ENCODE data around the gene SLC51B. TPM values are rescaled to one million over a fixed set of nuclear protein-coding genes. Genes with fewer than 3 reads are reported as not detected.

SLC51B gene
- total RNA-seq, 3 donors from 2014 or later, result not detected

DNA sequence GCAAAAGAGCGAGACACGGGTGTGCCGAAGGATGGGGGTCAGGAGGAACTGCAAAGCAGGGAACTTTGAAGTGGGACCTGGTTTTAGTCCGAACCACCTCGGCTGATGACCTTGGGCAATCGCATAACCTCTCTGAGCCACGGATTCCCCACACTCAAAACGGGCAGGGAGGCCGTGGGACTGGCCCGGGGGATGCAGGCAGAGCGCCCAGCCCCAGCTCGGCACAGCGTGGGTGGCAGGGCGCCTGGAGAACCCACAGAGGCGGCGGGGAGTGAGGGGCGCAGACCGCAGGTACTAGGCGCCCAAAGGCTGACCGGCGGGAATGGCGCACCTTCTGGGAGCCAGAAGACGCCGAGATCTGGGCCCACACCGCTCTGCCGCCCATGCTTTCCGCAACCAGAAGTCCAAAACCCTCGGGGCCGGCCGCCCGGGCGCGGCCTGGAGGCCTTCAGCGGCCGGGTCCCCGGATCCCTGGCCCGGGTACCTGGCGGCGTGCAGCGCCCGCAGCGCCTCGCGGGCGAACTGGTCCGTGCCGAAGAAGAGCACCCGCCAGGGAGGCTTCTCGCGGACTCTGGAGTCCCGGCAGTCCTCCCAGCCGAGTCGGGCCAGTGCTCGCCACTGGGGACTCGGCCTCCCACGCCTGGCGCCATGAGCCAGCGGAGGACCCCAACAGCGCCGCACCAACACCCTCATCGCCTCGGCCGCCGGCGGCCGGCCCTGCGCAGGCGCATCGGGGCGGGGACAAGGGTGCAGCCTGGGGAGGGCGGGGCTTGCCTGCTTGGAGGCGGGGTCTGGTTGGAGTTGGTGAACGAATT is 16.1 kb upstream of the SLC51B start, which contains the start of gene MTFMT:
Gene MTFMT (minus strand): TSS at position 719 of the 815 bp plus-strand sequence. CDS start 26 bp downstream, at position 693.
- intact Hi-C loops (cut with DNase I; ENCODE audit: low total_unique reads), result no loop called here
- TF ChIP-seq POLR2AphosphoS5 (IDR thresholded peaks at IDR 0.05) (peak; percentile 82 to 94 (median 93)), POLR2A (IDR thresholded peaks at IDR 0.05) (peak; percentile 90)
- TF ChIP-seq, protein P1, sequence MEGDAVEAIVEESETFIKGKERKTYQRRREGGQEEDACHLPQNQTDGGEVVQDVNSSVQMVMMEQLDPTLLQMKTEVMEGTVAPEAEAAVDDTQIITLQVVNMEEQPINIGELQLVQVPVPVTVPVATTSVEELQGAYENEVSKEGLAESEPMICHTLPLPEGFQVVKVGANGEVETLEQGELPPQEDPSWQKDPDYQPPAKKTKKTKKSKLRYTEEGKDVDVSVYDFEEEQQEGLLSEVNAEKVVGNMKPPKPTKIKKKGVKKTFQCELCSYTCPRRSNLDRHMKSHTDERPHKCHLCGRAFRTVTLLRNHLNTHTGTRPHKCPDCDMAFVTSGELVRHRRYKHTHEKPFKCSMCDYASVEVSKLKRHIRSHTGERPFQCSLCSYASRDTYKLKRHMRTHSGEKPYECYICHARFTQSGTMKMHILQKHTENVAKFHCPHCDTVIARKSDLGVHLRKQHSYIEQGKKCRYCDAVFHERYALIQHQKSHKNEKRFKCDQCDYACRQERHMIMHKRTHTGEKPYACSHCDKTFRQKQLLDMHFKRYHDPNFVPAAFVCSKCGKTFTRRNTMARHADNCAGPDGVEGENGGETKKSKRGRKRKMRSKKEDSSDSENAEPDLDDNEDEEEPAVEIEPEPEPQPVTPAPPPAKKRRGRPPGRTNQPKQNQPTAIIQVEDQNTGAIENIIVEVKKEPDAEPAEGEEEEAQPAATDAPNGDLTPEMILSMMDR (IDR thresholded peaks at IDR 0.05), result no peak

DNA sequence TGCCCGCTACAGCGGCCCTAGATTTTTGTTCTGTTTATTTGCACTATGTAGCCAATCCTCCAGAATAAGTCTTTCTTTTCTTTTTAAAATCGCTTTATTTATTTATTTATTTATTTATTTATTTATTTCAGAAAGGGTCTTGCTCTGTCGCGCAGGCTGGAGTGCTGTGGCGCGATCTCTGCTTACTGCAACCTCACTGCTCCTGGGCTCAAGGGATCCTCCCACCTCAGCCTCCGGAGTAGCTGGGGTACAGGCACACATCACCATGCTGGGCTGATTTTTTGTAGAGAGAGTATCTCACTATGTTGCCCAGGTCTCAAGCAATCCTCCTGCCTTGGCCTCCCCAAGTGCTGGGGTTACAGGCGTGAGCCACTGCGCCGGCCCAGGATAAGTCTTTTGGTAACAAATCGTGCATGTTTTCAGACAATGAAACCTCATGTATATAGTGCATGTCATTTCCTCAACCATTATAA is 15.4 kb upstream of the SLC51B start:
- no peaks in the 10 kb centered on the region for H3K9me3 ChIP-seq
- H3K27ac ChIP-seq, result peak overlapping the region in 1 of 2 donors; percentile 74
- intact Hi-C loops (cut with DNase I; ENCODE audit: low total_unique reads), result loop anchor here (10.0 kb wide), 1 partner anchor 65 kb away; no protein-coding TSS in a partner anchor
- H3K4me1 ChIP-seq, result peaks cover 0 to 7% of the 10 kb centered on the region in 2 donors
- no peak for TF ChIP-seq POLR2A (IDR thresholded peaks at IDR 0.05)
- TF ChIP-seq, protein P1 (IDR thresholded peaks at IDR 0.05), result no peak
- no peak for TF ChIP-seq POLR2AphosphoS5 (IDR thresholded peaks at IDR 0.05)
- H3K4me3 ChIP-seq, result peak overlapping the region; percentile 87 to 99 (median 88)
- no peak for DNase-seq (ENCODE audit: low spot score in 2 of 2)
- H3K27me3 ChIP-seq, result no peaks in the 10 kb centered on the region
- H3K36me3 ChIP-seq, result no peaks in the 10 kb centered on the region

More for the DNA sequence above, 16.1 kb upstream of the SLC51B start, which contains the start of gene MTFMT:
- peak within 1 kb of the TSS; percentile 51 to 74 for H3K27ac ChIP-seq
- DNase-seq (ENCODE audit: low spot score in 2 of 2), result peak; percentile 80 to 90
- peak within 1 kb of the TSS; percentile 87 to 99 (median 88) for H3K4me3 ChIP-seq
- H3K4me1 ChIP-seq, result peaks cover 0 to 7% of the 10 kb centered on the region in 2 donors
- H3K9me3 ChIP-seq, result no peaks in the 10 kb centered on the region
- no peaks in the 10 kb centered on the region for H3K36me3 ChIP-seq
- no peaks in the 10 kb centered on the region for H3K27me3 ChIP-seq

DNA sequence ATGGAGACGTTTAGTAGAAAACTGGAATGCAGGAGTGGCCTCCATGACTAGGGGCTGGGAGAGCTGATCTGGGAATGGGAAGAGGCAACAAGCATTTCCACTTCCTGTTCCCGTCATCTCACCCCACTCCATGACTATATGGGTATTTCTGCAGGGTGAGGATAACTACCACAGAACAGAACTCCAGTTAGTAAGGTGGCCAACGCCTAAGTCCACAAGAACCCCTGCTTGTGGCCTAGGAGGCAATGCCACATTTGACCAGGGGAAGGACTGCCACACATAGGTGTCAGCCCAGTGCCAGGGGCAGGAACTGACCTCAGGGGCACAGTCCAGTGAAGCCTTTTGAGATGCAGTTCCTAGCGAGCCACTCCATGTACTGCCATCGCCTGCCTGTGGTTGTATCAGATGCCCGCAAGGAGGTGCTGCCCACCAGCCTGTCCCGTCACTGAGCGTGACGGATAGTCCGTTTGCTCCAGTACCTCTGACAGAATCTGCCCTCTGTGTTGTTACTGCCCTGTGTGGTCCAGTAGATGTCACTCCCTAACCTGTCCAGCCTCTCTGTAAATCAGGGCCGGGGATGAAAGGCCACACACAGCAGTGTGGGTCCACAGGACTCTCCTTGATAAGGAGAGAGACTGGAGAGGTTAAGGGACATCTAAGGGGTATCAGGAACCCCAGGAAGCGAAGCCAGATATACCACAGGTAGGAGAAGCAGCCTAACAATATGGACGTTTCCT is 12.2 kb upstream of the SLC51B start:
- peaks cover 0 to 7% of the 10 kb centered on the region in 2 donors for H3K4me1 ChIP-seq
- TF ChIP-seq POLR2AphosphoS5 (IDR thresholded peaks at IDR 0.05), result no peak
- no peak for TF ChIP-seq POLR2A (IDR thresholded peaks at IDR 0.05)
- TF ChIP-seq, protein P1 (IDR thresholded peaks at IDR 0.05), result peak in 2 of 3 donors; percentile 36 to 48
- intact Hi-C loops (cut with DNase I; ENCODE audit: low total_unique reads), result loop anchor here (10.0 kb wide), 1 partner anchor 62 kb away; no protein-coding TSS in a partner anchor
- H3K27ac ChIP-seq, result no peak overlapping the region
- DNase-seq (ENCODE audit: low spot score in 2 of 2), result no peak
- H3K4me3 ChIP-seq, result no peak overlapping the region
- H3K27me3 ChIP-seq, result no peaks in the 10 kb centered on the region
- no peaks in the 10 kb centered on the region for H3K9me3 ChIP-seq
- no peaks in the 10 kb centered on the region for H3K36me3 ChIP-seq

DNA sequence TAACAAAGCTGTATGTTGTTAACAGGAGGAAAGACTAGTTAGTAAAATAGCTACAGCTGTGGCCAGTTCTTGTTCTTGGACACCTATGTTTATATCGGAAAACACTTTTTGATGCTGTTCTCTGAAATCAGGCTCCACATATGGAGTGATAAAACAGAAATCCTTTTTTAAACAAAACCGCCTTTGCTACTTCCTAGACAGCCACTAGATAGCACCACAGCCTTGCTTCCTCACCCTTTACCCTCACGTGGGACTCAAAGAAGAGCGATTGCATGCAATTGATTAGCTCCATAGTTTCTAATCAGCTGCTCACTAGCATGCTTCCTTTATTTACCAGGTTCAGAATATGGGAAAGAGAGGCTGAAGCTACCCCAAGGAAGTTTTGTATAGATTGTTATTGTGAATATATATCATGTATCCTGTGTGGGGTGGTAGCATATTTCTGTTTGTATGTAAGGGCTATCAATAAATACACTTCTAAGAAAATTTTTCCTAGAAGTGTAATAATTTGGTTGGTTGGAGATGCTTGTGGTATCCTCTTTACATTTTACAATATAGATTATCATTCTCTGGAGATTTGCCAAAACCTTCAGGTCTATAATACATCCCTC is 11.4 kb upstream of the SLC51B start:
- H3K27me3 ChIP-seq, result no peaks in the 10 kb centered on the region
- H3K9me3 ChIP-seq, result no peaks in the 10 kb centered on the region
- H3K4me3 ChIP-seq, result no peak overlapping the region
- no peak overlapping the region for H3K27ac ChIP-seq
- no peaks in the 10 kb centered on the region for H3K4me1 ChIP-seq
- H3K36me3 ChIP-seq, result no peaks in the 10 kb centered on the region
- TF ChIP-seq, protein P1 (IDR thresholded peaks at IDR 0.05), result peak in 1 of 3 donors; percentile 19
- no peak for TF ChIP-seq POLR2A (IDR thresholded peaks at IDR 0.05)
- no peak for DNase-seq (ENCODE audit: low spot score in 2 of 2)
- intact Hi-C loops (cut with DNase I; ENCODE audit: low total_unique reads), result loop anchor here (10.0 kb wide), 1 partner anchor 61 kb away; no protein-coding TSS in a partner anchor
